RWPE2 (cell line): ENCODE measurements around the gene RPL38.

ENCODE experiments used
- ATAC-seq: fragments of 200-7000 bp; cut with Tn5 transposase; 3 replicates; pipeline ENCODE4 v1.9.1; 2021; ENCODE audit warnings: low read depth
- DNase-seq: peaks from one replicate; pipeline ENCODE4 v3.0.0-alpha.2; 2020; ENCODE audit warnings: low spot score
- H3K27ac ChIP-seq: fragments of 450-650 bp; 2 replicates; pipeline ENCODE4 v1.5.1; 2017; ENCODE audit warnings: mild to moderate bottlenecking; ENCODE audit not compliant: poor library complexity, severe bottlenecking
- H3K27me3 ChIP-seq: fragments of 250-450 bp; sonication (Bioruptor Pico); 2 replicates; pipeline ENCODE4 v1.5.1; 2021; ENCODE audit warnings: mild to moderate bottlenecking, moderate library complexity; ENCODE audit not compliant: insufficient read depth, poor library complexity, severe bottlenecking
- H3K36me3 ChIP-seq: fragments of 250-450 bp; sonication (Bioruptor Pico); 2 replicates; pipeline ENCODE4 v1.5.1; 2020; ENCODE audit warnings: low read depth, mild to moderate bottlenecking, moderate library complexity
- H3K4me1 ChIP-seq: fragments of 250-450 bp; sonication (Bioruptor Pico); 2 replicates; pipeline ENCODE4 v1.5.1; 2021; ENCODE audit warnings: mild to moderate bottlenecking, moderate library complexity; ENCODE audit not compliant: insufficient read depth, poor library complexity, severe bottlenecking
- H3K4me3 ChIP-seq: fragments of 250-450 bp; sonication (Bioruptor Pico); 2 replicates; pipeline ENCODE4 v1.5.1; 2021; ENCODE audit warnings: mild to moderate bottlenecking, moderate library complexity; ENCODE audit not compliant: severe bottlenecking
- H3K9me3 ChIP-seq: fragments of 250-450 bp; sonication (Bioruptor Pico); 2 replicates; pipeline ENCODE4 v1.5.1; 2021; ENCODE audit warnings: mild to moderate bottlenecking, moderate library complexity; ENCODE audit not compliant: severe bottlenecking
- CTCF ChIP-seq: fragments of 450-650 bp; IDR thresholded peaks from one replicate; pipeline ENCODE4 v1.5.1; 2017; ENCODE audit warnings: mild to moderate bottlenecking, moderate library complexity; ENCODE audit not compliant: poor library complexity, severe bottlenecking

Gene RPL38

DNA sequence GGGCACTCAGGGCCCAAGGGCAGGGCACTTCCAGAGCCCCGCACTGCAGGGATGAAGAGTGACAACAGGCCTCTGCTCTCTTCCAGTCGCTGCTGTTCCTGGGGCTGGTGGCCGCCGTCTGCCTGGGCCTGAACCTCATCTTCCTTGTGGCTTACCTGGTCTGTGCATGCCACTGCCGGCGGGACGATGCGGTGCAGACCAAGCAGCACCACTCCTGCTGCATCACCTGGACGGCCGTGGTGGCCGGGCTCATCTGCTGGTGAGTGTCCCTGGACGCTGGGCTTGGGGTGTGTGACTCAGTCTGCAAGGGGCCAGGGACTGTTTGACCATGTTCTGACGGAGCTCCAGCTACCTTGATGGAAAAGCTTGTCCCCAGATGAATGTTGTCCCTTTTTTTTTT, 18.9 kb downstream of the RPL38 start:
- no peak for DNase-seq

DNA sequence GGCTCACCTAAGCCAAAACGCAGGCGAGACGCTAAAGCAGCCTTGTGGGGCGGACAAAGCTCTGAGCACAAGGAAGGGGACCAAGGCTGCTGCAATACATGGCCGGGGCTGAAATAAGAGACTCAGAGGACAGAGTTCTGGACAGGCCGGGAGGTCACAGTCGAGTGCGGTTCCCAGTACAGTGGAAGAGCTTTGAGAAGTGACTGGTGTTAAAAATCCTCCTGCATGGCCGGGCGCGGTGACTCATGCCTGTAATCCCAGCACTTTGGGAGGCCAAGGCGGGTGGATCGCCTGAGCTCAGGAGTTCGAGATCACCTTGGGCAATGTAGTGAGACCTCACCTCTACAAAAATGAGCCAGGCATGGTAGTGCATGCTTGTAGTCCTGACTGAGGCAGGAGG, 20.4 kb downstream of the RPL38 start:
- H3K4me3 ChIP-seq = no peak overlapping the region
- no peaks in the 10 kb centered on the region for H3K4me1 ChIP-seq
- no peak for TF ChIP-seq CTCF
- DNase-seq = no peak
- no peak for ATAC-seq
- H3K27ac ChIP-seq = no peak overlapping the region
- no peaks in the 10 kb centered on the region for H3K9me3 ChIP-seq
- H3K36me3 ChIP-seq = no peaks in the 10 kb centered on the region
- H3K27me3 ChIP-seq = no peaks in the 10 kb centered on the region

More for the DNA sequence above, 18.9 kb downstream of the RPL38 start:
- no peaks in the 10 kb centered on the region for H3K9me3 ChIP-seq
- no peak for TF ChIP-seq CTCF
- H3K36me3 ChIP-seq = no peaks in the 10 kb centered on the region
- no peak for ATAC-seq
- H3K27ac ChIP-seq = no peak overlapping the region
- H3K4me1 ChIP-seq = no peaks in the 10 kb centered on the region
- no peak overlapping the region for H3K4me3 ChIP-seq
- H3K27me3 ChIP-seq = no peaks in the 10 kb centered on the region

GRCh38 chr17:74224959-74225725, 21.7 kb downstream of the RPL38 start:
- no peak for ATAC-seq
- Histone ChIP-seq H3K9me3 (no peaks in the 10 kb centered on the region), H3K4me1 (no peaks in the 10 kb centered on the region), H3K4me3 (no peak overlapping the region), H3K36me3 (no peaks in the 10 kb centered on the region), H3K27ac (no peak overlapping the region), H3K27me3 (no peaks in the 10 kb centered on the region)
- DNase-seq = peak; percentile 52
- no peak for TF ChIP-seq CTCF

GRCh38 chr17:74226252-74226651, 22.8 kb downstream of the RPL38 start:
- Histone ChIP-seq H3K36me3 (no peaks in the 10 kb centered on the region), H3K27ac (no peak overlapping the region)
- ATAC-seq = no peak

More at GRCh38 chr17:74226252-74226651, 22.8 kb downstream of the RPL38 start:
- Histone ChIP-seq H3K9me3 (no peaks in the 10 kb centered on the region), H3K4me1 (no peaks in the 10 kb centered on the region), H3K27me3 (no peaks in the 10 kb centered on the region), H3K4me3 (no peak overlapping the region)
- DNase-seq = no peak
- TF ChIP-seq CTCF = no peak
